Lung (tissue), 12 donors: ENCODE results near the gene PIK3R6. TPM values are rescaled to one million over a fixed set of nuclear protein-coding genes. Genes with fewer than 3 reads are reported as not detected.

Experiments
- ATAC-seq: fragments of 200-7000 bp; cut with Tn5 transposase; one replicate; pipeline ENCODE4 v1.9.1; 2020; ENCODE audit warnings: moderate number of reproducible peaks; ENCODE audit not compliant: insufficient read depth, low FRiP score
- DNase-seq, 3 donors: peaks; one replicate each; pipeline ENCODE4 v3.0.0-alpha.2; 2013 to 2017
- H3K27ac ChIP-seq, 2 donors: one replicate each; pipeline ENCODE4 v1.5.1; 2013; ENCODE audit warnings: mild to moderate bottlenecking in 2 of 2, moderate library complexity in 2 of 2, control low read depth in 1 of 2, inconsistent platforms in 1 of 2, low read depth in 1 of 2, low read length in 1 of 2
- H3K27me3 ChIP-seq, 3 donors: one replicate each; pipeline ENCODE4 v1.5.1; 2013; ENCODE audit warnings: low read length in 2 of 3; ENCODE audit not compliant: control insufficient read depth in 3 of 3, insufficient read depth in 3 of 3
- H3K36me3 ChIP-seq, 4 donors: one replicate each; pipeline ENCODE4 v1.5.1; 2013; ENCODE audit warnings: low read length in 4 of 4, mild to moderate bottlenecking in 1 of 4, moderate library complexity in 1 of 4; ENCODE audit not compliant: control insufficient read depth in 4 of 4, insufficient read depth in 4 of 4
- H3K4me1 ChIP-seq, 5 donors: one replicate each; pipeline ENCODE4 v1.5.1; 2013; ENCODE audit warnings: low read length in 5 of 5, mild to moderate bottlenecking in 2 of 5, moderate library complexity in 1 of 5; ENCODE audit not compliant: control insufficient read depth in 5 of 5, insufficient read depth in 5 of 5
- H3K4me3 ChIP-seq: one replicate; pipeline ENCODE4 v1.5.1; 2013; ENCODE audit warnings: mild to moderate bottlenecking, control low read depth, moderate library complexity
- H3K9ac ChIP-seq, 2 donors: one replicate each; pipeline ENCODE4 v1.5.1; 2013; ENCODE audit warnings: low read length in 2 of 2, control low read depth in 1 of 2; ENCODE audit not compliant: insufficient read depth in 1 of 2
- H3K9me3 ChIP-seq, 4 donors: one replicate each; pipeline ENCODE4 v1.5.1; 2013; ENCODE audit warnings: low read length in 3 of 4, mild to moderate bottlenecking in 1 of 4, moderate library complexity in 1 of 4; ENCODE audit not compliant: control insufficient read depth in 4 of 4, insufficient read depth in 3 of 4
- WGBS, 2 donors: extraction: QIAGEN DNeasy Blood & Tissue Kit; methylation state at CpG; one replicate each; pipeline ENCODE4 v1.1.7; 2013; 5-methylcytosine and 5-hydroxymethylcytosine counted together
- polyA plus RNA-seq, 2 donors: library from polyadenylated mRNA; stranded (reverse); fragments of 200-250 nt; gene quantifications; one replicate each; pipeline ENCODE4 v1.2.1, GENCODE V29; 2013
- total RNA-seq, 2 donors: library from RNA; depleted of rRNA in 1 of 2; stranded (reverse); fragments of >200 nt in 1 of 2; gene quantifications; one replicate each; pipeline ENCODE4 v1.2.1, GENCODE V29; 2014 to 2021
- TF ChIP-seq, protein P1 (sequence below): IDR thresholded peaks from 2 replicates; pipeline ENCODE4 v1.5.1; 2012; ENCODE audit warnings: mild to moderate bottlenecking; ENCODE audit errors: control extremely low read depth, extremely low read depth
- donor health status: control.
- donor health status: control.
- donor health status: Bipolar disorder and iron deficiency.
- donor health status: healthy.
- donor health status: DM: yes; HTN: yes; CAD: no.

Gene PIK3R6
- total and polyA plus RNA-seq, 4 donors = 0.93 to 3.0 (median 1.5) TPM

GRCh38 chr17:8801135-8801840 is 66.2 kb downstream of the PIK3R6 start:
- Histone ChIP-seq H3K4me1 (peaks cover 0 to 2% (median 0%) of the 10 kb centered on the region in 5 donors), H3K27ac (no peak overlapping the region), H3K9ac (no peak overlapping the region), H3K36me3 (no peaks in the 10 kb centered on the region), H3K4me3 (no peak overlapping the region), H3K9me3 (no peaks in the 10 kb centered on the region), H3K27me3 (peaks cover 0 to 42% (median 3%) of the 10 kb centered on the region in 3 donors)
- TF ChIP-seq, protein P1, sequence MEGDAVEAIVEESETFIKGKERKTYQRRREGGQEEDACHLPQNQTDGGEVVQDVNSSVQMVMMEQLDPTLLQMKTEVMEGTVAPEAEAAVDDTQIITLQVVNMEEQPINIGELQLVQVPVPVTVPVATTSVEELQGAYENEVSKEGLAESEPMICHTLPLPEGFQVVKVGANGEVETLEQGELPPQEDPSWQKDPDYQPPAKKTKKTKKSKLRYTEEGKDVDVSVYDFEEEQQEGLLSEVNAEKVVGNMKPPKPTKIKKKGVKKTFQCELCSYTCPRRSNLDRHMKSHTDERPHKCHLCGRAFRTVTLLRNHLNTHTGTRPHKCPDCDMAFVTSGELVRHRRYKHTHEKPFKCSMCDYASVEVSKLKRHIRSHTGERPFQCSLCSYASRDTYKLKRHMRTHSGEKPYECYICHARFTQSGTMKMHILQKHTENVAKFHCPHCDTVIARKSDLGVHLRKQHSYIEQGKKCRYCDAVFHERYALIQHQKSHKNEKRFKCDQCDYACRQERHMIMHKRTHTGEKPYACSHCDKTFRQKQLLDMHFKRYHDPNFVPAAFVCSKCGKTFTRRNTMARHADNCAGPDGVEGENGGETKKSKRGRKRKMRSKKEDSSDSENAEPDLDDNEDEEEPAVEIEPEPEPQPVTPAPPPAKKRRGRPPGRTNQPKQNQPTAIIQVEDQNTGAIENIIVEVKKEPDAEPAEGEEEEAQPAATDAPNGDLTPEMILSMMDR = no peak
- DNase-seq (no peak), ATAC-seq (no peak)
- 91 to 97% methylated on average over 6 of the region's 6 CpGs for WGBS, 2 donors

DNA sequence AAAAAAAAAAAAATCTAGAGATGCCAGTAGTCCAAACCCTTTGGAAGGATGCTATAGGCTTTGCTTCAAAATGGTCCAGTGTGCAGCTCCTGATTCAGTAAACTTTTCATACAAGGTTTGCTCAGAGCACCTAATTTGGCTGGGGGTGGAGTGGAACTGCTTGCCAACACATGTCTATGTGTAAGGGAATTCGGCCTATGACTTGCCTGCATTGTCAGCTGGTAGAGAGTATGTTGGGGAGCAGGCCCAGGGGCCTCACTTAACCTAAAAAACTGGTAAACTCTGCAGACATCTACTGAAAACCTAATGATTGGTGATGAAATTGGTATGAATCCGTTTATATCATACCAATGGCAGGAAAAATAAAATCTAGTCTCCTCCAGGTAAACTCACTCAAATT is 66.8 kb downstream of the PIK3R6 start:
- Histone ChIP-seq H3K9me3 (no peaks in the 10 kb centered on the region), H3K4me1 (peaks cover 0 to 2% (median 0%) of the 10 kb centered on the region in 5 donors), H3K27ac (no peak overlapping the region), H3K27me3 (peaks cover 0 to 38% (median 5%) of the 10 kb centered on the region in 3 donors), H3K36me3 (no peaks in the 10 kb centered on the region), H3K4me3 (no peak overlapping the region), H3K9ac (no peak overlapping the region)
- TF ChIP-seq, protein P1 = no peak
- WGBS, 2 donors = 86 to 96% methylated on average over 2 of the region's 2 CpGs
- no peak for ATAC-seq
- DNase-seq = no peak

DNA sequence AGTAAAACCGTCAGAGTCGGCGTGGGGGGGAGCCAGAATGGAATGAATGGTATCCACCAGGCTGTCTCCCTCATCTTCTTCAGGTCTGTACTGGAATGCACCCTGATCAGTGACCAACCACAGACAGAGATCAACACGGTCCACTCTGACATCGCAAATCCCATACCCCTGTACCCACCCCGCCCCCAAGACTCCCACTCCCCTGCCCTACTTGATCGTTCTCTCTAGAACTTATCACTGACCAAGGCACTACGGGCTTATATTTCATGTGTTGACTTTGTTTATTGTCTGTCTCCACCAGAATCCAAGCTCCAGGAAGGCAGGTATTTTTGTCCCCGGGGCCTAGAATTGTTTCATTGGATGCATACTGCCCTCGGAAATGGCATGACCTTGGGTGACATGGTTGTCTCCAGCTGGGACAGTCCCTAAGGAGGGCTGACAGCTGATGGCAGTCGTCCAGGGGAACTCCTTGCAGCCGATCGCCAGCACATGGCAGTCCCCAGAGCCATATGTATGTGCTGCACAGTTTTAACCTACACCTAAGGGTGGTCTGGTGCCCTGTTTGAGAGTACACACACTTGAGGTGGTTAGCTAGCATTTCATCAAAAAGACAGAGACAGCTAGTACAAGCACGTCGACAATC is 67.8 kb downstream of the PIK3R6 start:
- H3K4me1 ChIP-seq = peaks cover 0 to 2% (median 0%) of the 10 kb centered on the region in 5 donors
- TF ChIP-seq, protein P1 = no peak
- H3K9ac ChIP-seq = no peak overlapping the region
- no peaks in the 10 kb centered on the region for H3K36me3 ChIP-seq
- H3K27ac ChIP-seq = no peak overlapping the region
- no peak overlapping the region for H3K4me3 ChIP-seq
- no peak for DNase-seq
- peaks cover 0 to 38% (median 5%) of the 10 kb centered on the region in 3 donors for H3K27me3 ChIP-seq
- ATAC-seq = no peak
- H3K9me3 ChIP-seq = no peaks in the 10 kb centered on the region
- 56 to 76% methylated on average over 14 to 15 of the region's 15 CpGs for WGBS, 2 donors
